Mesendoderm (in vitro differentiated cells): ENCODE data around the gene OXNAD1.

Experiments
- DNase-seq: peaks from one replicate; pipeline ENCODE4 v3.0.0; 2013
- H2AK5ac ChIP-seq: 2 replicates; pipeline ENCODE4 v1.6.1; 2013; ENCODE audit warnings: low read length, inconsistent platforms
- H2BK120ac ChIP-seq: 2 replicates; pipeline ENCODE4 v1.6.1; 2013; ENCODE audit warnings: low read depth, mild to moderate bottlenecking, low read length, moderate library complexity, mixed read lengths
- H2BK15ac ChIP-seq: replicated peaks from 2 replicates; pipeline ENCODE4 v1.6.1; 2013; ENCODE audit warnings: low read depth, mild to moderate bottlenecking, moderate library complexity
- H2BK5ac ChIP-seq: 2 replicates; pipeline ENCODE4 v1.6.1; 2013; ENCODE audit warnings: low read length, inconsistent platforms
- H3K18ac ChIP-seq: 2 replicates; pipeline ENCODE4 v1.6.1; 2013; ENCODE audit warnings: mild to moderate bottlenecking, low read length, mixed read lengths
- H3K23ac ChIP-seq: one replicate; pipeline ENCODE4 v1.6.1; 2013; ENCODE audit warnings: low read length
- H3K27ac ChIP-seq: 2 replicates; pipeline ENCODE4 v1.5.1; 2013; ENCODE audit warnings: low read depth, mild to moderate bottlenecking, inconsistent platforms, low read length, moderate library complexity
- H3K27me3 ChIP-seq: 2 replicates; pipeline ENCODE4 v1.6.1; 2013; ENCODE audit warnings: low read length, control low read depth, mild to moderate bottlenecking, inconsistent platforms; ENCODE audit not compliant: insufficient read depth, poor library complexity
- H3K36me3 ChIP-seq: 2 replicates; pipeline ENCODE4 v1.6.1; 2013; ENCODE audit warnings: low read length, inconsistent platforms; ENCODE audit not compliant: control insufficient read depth, insufficient read depth
- H3K4ac ChIP-seq: one replicate; pipeline ENCODE4 v1.6.1; 2013; ENCODE audit warnings: low read depth, mild to moderate bottlenecking, low read length, moderate library complexity
- H3K4me1 ChIP-seq: 2 replicates; pipeline ENCODE4 v1.6.1; 2013; ENCODE audit warnings: low read depth, low read length, inconsistent platforms; ENCODE audit not compliant: control insufficient read depth
- H3K4me2 ChIP-seq: 2 replicates; pipeline ENCODE4 v1.6.1; 2013; ENCODE audit warnings: low read length
- H3K4me3 ChIP-seq: 2 replicates; pipeline ENCODE4 v1.5.1; 2013; ENCODE audit warnings: mild to moderate bottlenecking, low read length
- H3K56ac ChIP-seq: one replicate; pipeline ENCODE4 v1.6.1; 2013; ENCODE audit warnings: low read length
- H3K79me1 ChIP-seq: 2 replicates; pipeline ENCODE4 v1.6.1; 2013; ENCODE audit warnings: low read length, inconsistent platforms
- H3K79me2 ChIP-seq: 2 replicates; pipeline ENCODE4 v1.6.1; 2013; ENCODE audit warnings: mild to moderate bottlenecking, low read length; ENCODE audit not compliant: control insufficient read depth, insufficient read depth
- H3K9ac ChIP-seq: 2 replicates; pipeline ENCODE4 v1.6.1; 2013; ENCODE audit warnings: low read length, inconsistent platforms
- H4K5ac ChIP-seq: one replicate; pipeline ENCODE4 v1.6.1; 2013; ENCODE audit warnings: low read length
- H4K8ac ChIP-seq: one replicate; pipeline ENCODE4 v1.6.1; 2013; ENCODE audit warnings: low read depth, mild to moderate bottlenecking, control low read depth, low read length, moderate library complexity
- WGBS: extraction: QIAGEN DNeasy Blood & Tissue Kit; methylation state at CpG from one replicate; pipeline ENCODE4 v1.1.7; 2013; ENCODE audit warnings: low lambda C conversion rate, missing lambda C conversion rate; ENCODE audit not compliant: insufficient coverage; ENCODE audit errors: extremely low coverage; 5-methylcytosine and 5-hydroxymethylcytosine counted together

OXNAD1 gene

DNA sequence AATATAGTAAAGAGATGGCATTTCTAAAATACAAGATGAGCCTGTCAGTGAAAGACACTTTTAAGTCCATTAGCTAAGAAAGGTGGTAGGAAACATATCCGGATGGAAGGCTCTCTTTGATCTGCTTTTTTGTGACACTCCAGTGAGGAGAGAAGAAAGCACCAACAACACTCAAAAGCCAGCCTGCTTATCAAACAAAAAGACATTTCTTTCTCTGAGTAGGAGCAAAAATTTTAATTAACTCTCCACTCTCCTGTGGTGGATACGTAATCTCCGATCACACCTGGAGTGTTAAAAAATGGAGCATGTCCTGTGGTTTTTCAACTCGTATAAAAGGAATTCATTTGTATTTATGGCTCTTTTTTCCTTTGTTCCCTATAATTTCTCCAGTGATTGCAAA, 65.3 kb downstream of the OXNAD1 start:
- Histone ChIP-seq H3K4me2 (no peak overlapping the region), H2BK5ac (no peak overlapping the region), H2BK15ac (no peak overlapping the region), H3K36me3 (no peaks in the 10 kb centered on the region), H3K9ac (no peak overlapping the region), H3K56ac (no peak overlapping the region), H2BK120ac (no peak overlapping the region), H3K4ac (no peak overlapping the region), H3K18ac (no peak overlapping the region), H3K79me2 (no peaks in the 10 kb centered on the region), H3K79me1 (no peaks in the 10 kb centered on the region), H4K5ac (no peak overlapping the region), H4K8ac (no peak overlapping the region), H3K4me1 (peaks cover 2% of the 10 kb centered on the region), H3K27ac (peak overlapping the region; percentile 17), H3K23ac (no peak overlapping the region), H3K4me3 (no peak overlapping the region), H3K27me3 (no peaks in the 10 kb centered on the region), H2AK5ac (no peak overlapping the region)
- no CpG with 5 or more reads among the region's 4 CpGs for WGBS
- DNase-seq, result peak; percentile 29

DNA sequence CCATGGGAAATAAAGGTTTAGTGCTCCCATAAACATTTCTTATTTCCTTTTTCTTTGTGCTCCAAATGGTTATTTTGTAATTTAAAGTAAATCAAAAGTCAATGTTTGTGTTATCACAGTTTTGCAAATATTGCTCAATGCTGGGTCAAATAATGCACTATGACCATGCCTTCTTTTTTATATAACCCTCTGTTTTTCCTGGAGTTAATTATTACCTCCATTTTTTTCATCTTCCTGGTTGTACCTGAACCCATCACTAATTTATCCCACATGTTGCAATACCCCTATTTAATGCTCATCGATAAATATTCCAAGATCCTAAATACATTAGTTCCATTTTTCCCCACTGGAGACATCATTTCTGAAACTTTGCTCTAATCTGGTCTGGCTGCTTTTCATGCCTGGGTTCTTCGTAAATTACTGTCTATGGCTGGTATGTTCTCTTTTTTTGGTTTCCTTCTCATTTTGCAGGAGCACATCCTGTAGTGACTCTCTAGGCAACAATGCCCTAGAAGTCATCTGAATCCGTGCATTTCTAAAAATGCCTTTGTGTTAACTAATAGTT, 66.4 kb downstream of the OXNAD1 start:
- no peak overlapping the region for H2AK5ac ChIP-seq
- no peaks in the 10 kb centered on the region for H3K27me3 ChIP-seq
- H3K56ac ChIP-seq, result no peak overlapping the region
- no peak overlapping the region for H4K8ac ChIP-seq
- DNase-seq, result no peak
- WGBS, result no CpG with 5 or more reads among the region's 3 CpGs
- H3K4me3 ChIP-seq, result no peak overlapping the region
- no peak overlapping the region for H3K23ac ChIP-seq
- no peak overlapping the region for H3K27ac ChIP-seq
- H3K4ac ChIP-seq, result no peak overlapping the region
- H3K9ac ChIP-seq, result no peak overlapping the region
- no peak overlapping the region for H3K18ac ChIP-seq
- H2BK5ac ChIP-seq, result no peak overlapping the region
- H2BK15ac ChIP-seq, result no peak overlapping the region
- no peak overlapping the region for H4K5ac ChIP-seq
- H2BK120ac ChIP-seq, result no peak overlapping the region
- no peak overlapping the region for H3K4me2 ChIP-seq
- H3K79me1 ChIP-seq, result no peaks in the 10 kb centered on the region
- H3K4me1 ChIP-seq, result peaks cover 2% of the 10 kb centered on the region
- no peaks in the 10 kb centered on the region for H3K79me2 ChIP-seq
- H3K36me3 ChIP-seq, result no peaks in the 10 kb centered on the region

DNA sequence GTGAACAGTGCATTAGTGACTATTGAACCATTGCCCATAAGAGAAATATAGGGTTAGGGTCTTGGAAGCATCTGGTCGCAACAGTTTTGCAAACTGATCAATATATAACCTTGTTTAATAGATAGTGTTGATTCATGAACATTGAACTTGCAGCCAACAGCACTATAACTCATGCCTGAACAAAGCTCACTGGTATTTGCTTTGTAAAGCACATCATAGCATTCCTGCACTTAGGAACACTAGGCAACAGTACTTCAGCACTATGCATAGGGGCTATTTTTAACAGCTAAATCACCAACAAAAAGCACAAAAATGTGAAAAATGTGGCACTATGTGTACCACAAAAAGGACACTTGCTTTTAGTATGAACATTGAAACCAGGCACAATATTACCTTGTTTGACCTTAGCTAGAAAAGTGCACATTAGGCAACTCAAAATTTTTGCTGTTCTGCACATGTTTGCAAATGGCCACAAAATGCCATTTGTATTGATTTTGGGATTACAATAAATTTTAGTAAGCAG, 68.0 kb downstream of the OXNAD1 start:
- no peak overlapping the region for H4K5ac ChIP-seq
- H3K79me2 ChIP-seq, result no peaks in the 10 kb centered on the region
- no peak overlapping the region for H3K4ac ChIP-seq
- H2BK120ac ChIP-seq, result no peak overlapping the region
- WGBS, result no CpG with 5 or more reads among the region's 1 CpG
- H3K27me3 ChIP-seq, result no peaks in the 10 kb centered on the region
- H3K56ac ChIP-seq, result no peak overlapping the region
- H2AK5ac ChIP-seq, result no peak overlapping the region
- no peak overlapping the region for H3K4me2 ChIP-seq
- no peaks in the 10 kb centered on the region for H3K79me1 ChIP-seq
- no peaks in the 10 kb centered on the region for H3K36me3 ChIP-seq
- no peak for DNase-seq
- peaks cover 2% of the 10 kb centered on the region for H3K4me1 ChIP-seq
- no peak overlapping the region for H3K4me3 ChIP-seq
- no peak overlapping the region for H3K23ac ChIP-seq
- no peak overlapping the region for H4K8ac ChIP-seq
- H3K9ac ChIP-seq, result no peak overlapping the region
- no peak overlapping the region for H3K27ac ChIP-seq
- H3K18ac ChIP-seq, result no peak overlapping the region
- H2BK5ac ChIP-seq, result no peak overlapping the region
- no peak overlapping the region for H2BK15ac ChIP-seq

DNA sequence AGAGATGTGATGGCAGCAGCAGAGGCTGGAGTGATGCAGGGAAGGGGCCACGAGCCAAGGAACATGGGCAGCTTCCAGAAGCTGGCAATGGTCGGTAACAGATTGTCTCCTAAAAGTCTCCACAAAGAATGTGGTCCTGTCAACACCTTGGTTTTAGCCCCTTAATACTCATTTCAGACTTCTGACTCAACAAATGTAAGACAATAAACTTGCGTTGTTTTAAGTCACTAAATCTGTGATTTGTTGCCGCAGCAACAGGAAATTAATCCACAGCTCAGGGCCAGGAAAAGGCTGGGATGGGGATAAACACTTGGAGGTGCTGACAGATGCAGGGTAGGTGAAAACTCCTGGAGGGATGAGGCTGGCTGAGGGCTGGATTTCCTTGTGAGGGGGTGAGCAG, 69.9 kb downstream of the OXNAD1 start:
- H3K4me2 ChIP-seq, result no peak overlapping the region
- DNase-seq, result no peak
- no peak overlapping the region for H2BK5ac ChIP-seq
- H3K23ac ChIP-seq, result no peak overlapping the region
- WGBS, result no CpG with 5 or more reads among the region's 4 CpGs
- peaks cover 2% of the 10 kb centered on the region for H3K4me1 ChIP-seq
- no peak overlapping the region for H3K4ac ChIP-seq
- H3K79me2 ChIP-seq, result no peaks in the 10 kb centered on the region
- H3K56ac ChIP-seq, result no peak overlapping the region
- no peak overlapping the region for H2BK120ac ChIP-seq
- H2AK5ac ChIP-seq, result no peak overlapping the region
- no peak overlapping the region for H3K9ac ChIP-seq
- no peaks in the 10 kb centered on the region for H3K36me3 ChIP-seq
- no peak overlapping the region for H3K27ac ChIP-seq
- no peak overlapping the region for H4K8ac ChIP-seq
- no peak overlapping the region for H3K4me3 ChIP-seq
- no peak overlapping the region for H4K5ac ChIP-seq
- H3K79me1 ChIP-seq, result no peaks in the 10 kb centered on the region
- H2BK15ac ChIP-seq, result no peak overlapping the region
- H3K27me3 ChIP-seq, result no peaks in the 10 kb centered on the region
- no peak overlapping the region for H3K18ac ChIP-seq

DNA sequence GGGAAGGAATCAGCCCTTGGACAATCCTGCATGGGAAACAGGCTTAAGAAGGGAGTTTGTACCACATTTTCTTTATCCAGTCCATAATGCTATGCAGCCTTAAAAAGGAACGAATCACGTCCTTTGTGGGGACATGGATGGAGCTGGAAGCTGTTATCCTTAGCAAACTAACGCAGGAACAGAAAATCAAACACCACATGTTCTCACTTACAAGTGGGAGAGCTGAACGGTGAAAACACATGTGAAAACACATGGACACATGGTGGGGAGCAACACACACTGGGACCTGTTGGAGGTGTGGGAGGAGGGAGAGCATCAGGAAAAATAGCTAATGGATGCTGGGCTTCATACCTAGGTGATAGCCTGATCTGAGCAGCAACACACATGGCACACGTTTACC, 70.3 kb downstream of the OXNAD1 start:
- Histone ChIP-seq H3K18ac (no peak overlapping the region), H3K27ac (no peak overlapping the region), H3K36me3 (no peaks in the 10 kb centered on the region), H4K8ac (no peak overlapping the region), H2BK15ac (no peak overlapping the region), H3K79me2 (no peaks in the 10 kb centered on the region), H3K56ac (no peak overlapping the region), H3K4me2 (no peak overlapping the region), H3K23ac (no peak overlapping the region), H4K5ac (no peak overlapping the region), H3K9ac (no peak overlapping the region), H3K4me3 (no peak overlapping the region), H3K27me3 (no peaks in the 10 kb centered on the region), H2BK5ac (no peak overlapping the region), H3K4ac (no peak overlapping the region), H3K79me1 (no peaks in the 10 kb centered on the region), H2BK120ac (no peak overlapping the region), H3K4me1 (no peaks in the 10 kb centered on the region), H2AK5ac (no peak overlapping the region)
- WGBS, result no CpG with 5 or more reads among the region's 5 CpGs
- no peak for DNase-seq
